SIG-M5 (cell line): ENCODE results near the gene TMEM178B.

Experiments
- DNase-seq: peaks from one replicate; lab custom pipeline; 2025; lab: John Stamatoyannopoulos, UW

TMEM178B gene

GRCh38 chr7:141478845-141479244 is 405.0 kb downstream of the TMEM178B start:
- DNase-seq: no peak

- no peak for DNase-seq
Observed at GRCh38 chr7:141480953-141481352, 407.1 kb downstream of the TMEM178B start.

GRCh38 chr7:141481971-141482370 is 408.1 kb downstream of the TMEM178B start:
- DNase-seq: no peak

GRCh38 chr7:141483044-141483443 is 409.2 kb downstream of the TMEM178B start:
- DNase-seq: no peak

GRCh38 chr7:141484907-141485306 is 411.0 kb downstream of the TMEM178B start:
- no peak for DNase-seq

- no peak for DNase-seq
Observed at GRCh38 chr7:141486959-141487358, 413.1 kb downstream of the TMEM178B start.

GRCh38 chr7:141490474-141490873 is 416.6 kb downstream of the TMEM178B start:
- no peak for DNase-seq

- DNase-seq: no peak
Observed at GRCh38 chr7:141495057-141495456, 421.2 kb downstream of the TMEM178B start.

GRCh38 chr7:141497391-141497790 is 423.5 kb downstream of the TMEM178B start:
- DNase-seq: no peak

- no peak for DNase-seq
Observed at GRCh38 chr7:141500608-141501007, 426.7 kb downstream of the TMEM178B start.

GRCh38 chr7:141501451-141501850 is 427.6 kb downstream of the TMEM178B start:
- DNase-seq: no peak

GRCh38 chr7:141511316-141511675 is 437.4 kb downstream of the TMEM178B start:
- no peak for DNase-seq

GRCh38 chr7:141511676-141512396 is 438.0 kb downstream of the TMEM178B start:
- DNase-seq: no peak

GRCh38 chr7:141512597-141512996 is 438.7 kb downstream of the TMEM178B start:
- DNase-seq: no peak

- DNase-seq: no peak
Observed at GRCh38 chr7:141513720-141514119, 439.9 kb downstream of the TMEM178B start.

GRCh38 chr7:141515941-141516340 is 442.1 kb downstream of the TMEM178B start:
- DNase-seq: no peak

- no peak for DNase-seq
Observed at GRCh38 chr7:141519623-141520022, 445.8 kb downstream of the TMEM178B start.

- no peak for DNase-seq
Observed at GRCh38 chr7:141522657-141523342, 448.9 kb downstream of the TMEM178B start.

GRCh38 chr7:141525973-141526514 is 452.2 kb downstream of the TMEM178B start:
- DNase-seq: no peak

- no peak for DNase-seq
Observed at GRCh38 chr7:141527076-141527475, 453.2 kb downstream of the TMEM178B start.

- DNase-seq: no peak
Observed at GRCh38 chr7:141528399-141528798, 454.5 kb downstream of the TMEM178B start.
